Stimulated activated CD8-positive, alpha-beta memory T cell treated with anti-CD3 and anti-CD28 coated beads, Interleukin-15, amount 100 ng/mL, for 1 hour (primary cell): Measurements from ENCODE around the gene CLEC16A.
"Not testable (repeated sequence)": the region's sequence is repeated elsewhere in the genome, so short reads cannot be mapped to it uniquely, and the experiment has no call there.

ENCODE experiments used
- DNase-seq: peaks from one replicate; pipeline ENCODE4 v3.0.0-alpha.2; 2020; ENCODE audit warnings: low read depth

Gene CLEC16A

GRCh38 chr16:10923650-10924214, 20.6 kb upstream of the CLEC16A start:
- no peak for DNase-seq

GRCh38 chr16:10925285-10925684, 19.1 kb upstream of the CLEC16A start:
- not testable (repeated sequence) for DNase-seq

GRCh38 chr16:10926094-10926493, 18.3 kb upstream of the CLEC16A start:
- no peak for DNase-seq

- DNase-seq: no peak
Measured at GRCh38 chr16:10926867-10927266, 17.5 kb upstream of the CLEC16A start.

GRCh38 chr16:10927497-10928112, 16.8 kb upstream of the CLEC16A start:
- no peak for DNase-seq

GRCh38 chr16:10929097-10929496, 15.3 kb upstream of the CLEC16A start:
- DNase-seq: not testable (repeated sequence)

- no peak for DNase-seq
Measured at GRCh38 chr16:10929853-10930754, 14.3 kb upstream of the CLEC16A start.

- DNase-seq: no peak
Measured at GRCh38 chr16:10930755-10931093, 13.6 kb upstream of the CLEC16A start.

- no peak for DNase-seq
Measured at GRCh38 chr16:10931134-10931533, 13.2 kb upstream of the CLEC16A start.

- no peak for DNase-seq
Measured at GRCh38 chr16:10931977-10932632, 12.3 kb upstream of the CLEC16A start.

GRCh38 chr16:10932959-10933710, 11.2 kb upstream of the CLEC16A start:
- no peak for DNase-seq

GRCh38 chr16:10933865-10934264, 10.5 kb upstream of the CLEC16A start:
- DNase-seq: no peak

- DNase-seq: no peak
Measured at GRCh38 chr16:10934325-10935107, 9.8 kb upstream of the CLEC16A start.

- DNase-seq: no peak
Measured at GRCh38 chr16:10935226-10935915, 9.0 kb upstream of the CLEC16A start.

- DNase-seq: no peak
Measured at GRCh38 chr16:10936272-10936984, 7.9 kb upstream of the CLEC16A start.

GRCh38 chr16:10937068-10937859, 7.1 kb upstream of the CLEC16A start:
- no peak for DNase-seq

GRCh38 chr16:10938321-10938720, 6.0 kb upstream of the CLEC16A start:
- no peak for DNase-seq

- DNase-seq: no peak
Measured at GRCh38 chr16:10938796-10939648, 5.3 kb upstream of the CLEC16A start.
